GM18951 (cell line): Measurements from ENCODE around the gene ZFP37.

ENCODE experiments used
- POLR2A ChIP-seq: IDR thresholded peaks from 4 replicates; pipeline ENCODE4 v1.6.1; 2011; ENCODE audit warnings: mild to moderate bottlenecking; ENCODE audit not compliant: insufficient read length, insufficient read depth; ENCODE audit errors: extremely low read depth
- in situ Hi-C: fragments of 300-500 bp; cut with MboI; formaldehyde crosslinking; loops from one replicate; pipeline ENCODE4 v1.12.0; 2022; ENCODE audit warnings: low sequenced_read_pairs, mixed read lengths, inconsistent platforms; ENCODE audit not compliant: unreplicated experiment

Gene ZFP37

GRCh38 chr9:113018247-113018646, 38.3 kb downstream of the ZFP37 start:
- in situ Hi-C loops = no loop called here
- TF ChIP-seq POLR2A = no peak

- TF ChIP-seq POLR2A = no peak
- in situ Hi-C loops = no loop called here
Measured at GRCh38 chr9:113012492-113012891, 44.0 kb downstream of the ZFP37 start.

GRCh38 chr9:113011911-113012381, 44.6 kb downstream of the ZFP37 start, which contains the start of gene ZNF883:
TSS of gene ZNF883 (minus strand) at chr9:113012192.
- in situ Hi-C loops = no loop called here
- no peak for TF ChIP-seq POLR2A

GRCh38 chr9:113005777-113006176, 50.7 kb downstream of the ZFP37 start:
- no peak for TF ChIP-seq POLR2A
- in situ Hi-C loops = no loop called here

- no peak for TF ChIP-seq POLR2A
- in situ Hi-C loops = no loop called here
Measured at GRCh38 chr9:112997236-112997941, 59.1 kb downstream of the ZFP37 start.
